Measurements from ENCODE around the gene CSMD2.
A peak's percentile ranks its signal among the peaks of the same experiment; 100 is the strongest.

Gene CSMD2

GRCh38 chr1:33667386-33668282, 497.4 kb downstream of the CSMD2 start:
- Histone ChIP-seq H3K36me3 (ENCODE audit: control insufficient read depth in 2 of 2, insufficient read depth in 2 of 2, low read length in 2 of 2) (no peaks in the 10 kb centered on the region), H3K4me1 (ENCODE audit: control insufficient read depth, insufficient read depth, low read length) (no peaks in the 10 kb centered on the region), H3K27me3 (ENCODE audit: control insufficient read depth in 1 of 2, insufficient read depth in 2 of 2, low read length in 2 of 2) (peaks cover 4 to 7% of the 10 kb centered on the region in 2 donors), H3K9me3 (ENCODE audit: control insufficient read depth in 2 of 2, low read length in 2 of 2) (no peaks in the 10 kb centered on the region), H3K9ac (ENCODE audit: low read length in 2 of 2) (no peak overlapping the region), H3K27ac (ENCODE audit: low read length) (no peak overlapping the region), H3K4me3 (ENCODE audit: low read length in 2 of 2) (no peak overlapping the region)

- no peak overlapping the region for H3K27ac ChIP-seq (ENCODE audit: low read length)
- H3K4me1 ChIP-seq (ENCODE audit: control insufficient read depth, insufficient read depth, low read length) = no peaks in the 10 kb centered on the region
- H3K27me3 ChIP-seq (ENCODE audit: control insufficient read depth in 1 of 2, insufficient read depth in 2 of 2, low read length in 2 of 2) = peaks cover 4 to 7% of the 10 kb centered on the region in 2 donors
- no peak overlapping the region for H3K4me3 ChIP-seq (ENCODE audit: low read length in 2 of 2)
- H3K36me3 ChIP-seq (ENCODE audit: control insufficient read depth in 2 of 2, insufficient read depth in 2 of 2, low read length in 2 of 2) = no peaks in the 10 kb centered on the region
- H3K9ac ChIP-seq (ENCODE audit: low read length in 2 of 2) = no peak overlapping the region
- H3K9me3 ChIP-seq (ENCODE audit: control insufficient read depth in 2 of 2, low read length in 2 of 2) = no peaks in the 10 kb centered on the region
Observed at GRCh38 chr1:33666616-33667015, 498.4 kb downstream of the CSMD2 start.

- no peak overlapping the region for H3K27ac ChIP-seq (ENCODE audit: low read length)
- no peak overlapping the region for H3K4me3 ChIP-seq (ENCODE audit: low read length in 2 of 2)
- peaks cover 2 to 4% of the 10 kb centered on the region in 2 donors for H3K27me3 ChIP-seq (ENCODE audit: control insufficient read depth in 1 of 2, insufficient read depth in 2 of 2, low read length in 2 of 2)
- peaks cover 14% of the 10 kb centered on the region for H3K4me1 ChIP-seq (ENCODE audit: control insufficient read depth, insufficient read depth, low read length)
- no peak overlapping the region for H3K9ac ChIP-seq (ENCODE audit: low read length in 2 of 2)
- H3K9me3 ChIP-seq (ENCODE audit: control insufficient read depth in 2 of 2, low read length in 2 of 2) = no peaks in the 10 kb centered on the region
- H3K36me3 ChIP-seq (ENCODE audit: control insufficient read depth in 2 of 2, insufficient read depth in 2 of 2, low read length in 2 of 2) = no peaks in the 10 kb centered on the region
Observed at GRCh38 chr1:33661811-33662454, 503.1 kb downstream of the CSMD2 start.

GRCh38 chr1:33660956-33661355, 504.1 kb downstream of the CSMD2 start:
- Histone ChIP-seq H3K9ac (ENCODE audit: low read length in 2 of 2) (no peak overlapping the region), H3K27me3 (ENCODE audit: control insufficient read depth in 1 of 2, insufficient read depth in 2 of 2, low read length in 2 of 2) (no peaks in the 10 kb centered on the region), H3K4me1 (ENCODE audit: control insufficient read depth, insufficient read depth, low read length) (peaks cover 14% of the 10 kb centered on the region), H3K4me3 (ENCODE audit: low read length in 2 of 2) (no peak overlapping the region), H3K36me3 (ENCODE audit: control insufficient read depth in 2 of 2, insufficient read depth in 2 of 2, low read length in 2 of 2) (no peaks in the 10 kb centered on the region), H3K27ac (ENCODE audit: low read length) (no peak overlapping the region), H3K9me3 (ENCODE audit: control insufficient read depth in 2 of 2, low read length in 2 of 2) (no peaks in the 10 kb centered on the region)

GRCh38 chr1:33660244-33660643, 504.8 kb downstream of the CSMD2 start:
- Histone ChIP-seq H3K4me1 (ENCODE audit: control insufficient read depth, insufficient read depth, low read length) (peaks cover 14% of the 10 kb centered on the region), H3K27ac (ENCODE audit: low read length) (peak overlapping the region; percentile 55), H3K36me3 (ENCODE audit: control insufficient read depth in 2 of 2, insufficient read depth in 2 of 2, low read length in 2 of 2) (no peaks in the 10 kb centered on the region), H3K9ac (ENCODE audit: low read length in 2 of 2) (no peak overlapping the region), H3K27me3 (ENCODE audit: control insufficient read depth in 1 of 2, insufficient read depth in 2 of 2, low read length in 2 of 2) (no peaks in the 10 kb centered on the region), H3K4me3 (ENCODE audit: low read length in 2 of 2) (no peak overlapping the region), H3K9me3 (ENCODE audit: control insufficient read depth in 2 of 2, low read length in 2 of 2) (no peaks in the 10 kb centered on the region)

- H3K27ac ChIP-seq (ENCODE audit: low read length) = no peak overlapping the region
- no peak overlapping the region for H3K4me3 ChIP-seq (ENCODE audit: low read length in 2 of 2)
- H3K9ac ChIP-seq (ENCODE audit: low read length in 2 of 2) = no peak overlapping the region
- H3K9me3 ChIP-seq (ENCODE audit: control insufficient read depth in 2 of 2, low read length in 2 of 2) = no peaks in the 10 kb centered on the region
- H3K4me1 ChIP-seq (ENCODE audit: control insufficient read depth, insufficient read depth, low read length) = peaks cover 14% of the 10 kb centered on the region
- no peaks in the 10 kb centered on the region for H3K36me3 ChIP-seq (ENCODE audit: control insufficient read depth in 2 of 2, insufficient read depth in 2 of 2, low read length in 2 of 2)
- H3K27me3 ChIP-seq (ENCODE audit: control insufficient read depth in 1 of 2, insufficient read depth in 2 of 2, low read length in 2 of 2) = no peaks in the 10 kb centered on the region
Observed at GRCh38 chr1:33659641-33660040, 505.4 kb downstream of the CSMD2 start.

GRCh38 chr1:33657833-33658232, 507.2 kb downstream of the CSMD2 start:
- Histone ChIP-seq H3K27me3 (ENCODE audit: control insufficient read depth in 1 of 2, insufficient read depth in 2 of 2, low read length in 2 of 2) (peaks cover 0 to 2% of the 10 kb centered on the region in 2 donors), H3K4me1 (ENCODE audit: control insufficient read depth, insufficient read depth, low read length) (peaks cover 14% of the 10 kb centered on the region)

GRCh38 chr1:33656467-33657005, 508.5 kb downstream of the CSMD2 start:
- no peaks in the 10 kb centered on the region for H3K9me3 ChIP-seq (ENCODE audit: control insufficient read depth in 2 of 2, low read length in 2 of 2)
- no peak overlapping the region for H3K9ac ChIP-seq (ENCODE audit: low read length in 2 of 2)
- H3K27ac ChIP-seq (ENCODE audit: low read length) = no peak overlapping the region
- H3K4me1 ChIP-seq (ENCODE audit: control insufficient read depth, insufficient read depth, low read length) = peaks cover 14% of the 10 kb centered on the region
- peaks cover 0 to 2% of the 10 kb centered on the region in 2 donors for H3K27me3 ChIP-seq (ENCODE audit: control insufficient read depth in 1 of 2, insufficient read depth in 2 of 2, low read length in 2 of 2)
- no peak overlapping the region for H3K4me3 ChIP-seq (ENCODE audit: low read length in 2 of 2)
- H3K36me3 ChIP-seq (ENCODE audit: control insufficient read depth in 2 of 2, insufficient read depth in 2 of 2, low read length in 2 of 2) = no peaks in the 10 kb centered on the region

More at GRCh38 chr1:33657833-33658232, 507.2 kb downstream of the CSMD2 start:
- no peak overlapping the region for H3K27ac ChIP-seq (ENCODE audit: low read length)
- H3K36me3 ChIP-seq (ENCODE audit: control insufficient read depth in 2 of 2, insufficient read depth in 2 of 2, low read length in 2 of 2) = no peaks in the 10 kb centered on the region
- H3K4me3 ChIP-seq (ENCODE audit: low read length in 2 of 2) = no peak overlapping the region
- H3K9ac ChIP-seq (ENCODE audit: low read length in 2 of 2) = no peak overlapping the region
- no peaks in the 10 kb centered on the region for H3K9me3 ChIP-seq (ENCODE audit: control insufficient read depth in 2 of 2, low read length in 2 of 2)

- Histone ChIP-seq H3K36me3 (ENCODE audit: control insufficient read depth in 2 of 2, insufficient read depth in 2 of 2, low read length in 2 of 2) (no peaks in the 10 kb centered on the region), H3K27ac (ENCODE audit: low read length) (no peak overlapping the region), H3K4me3 (ENCODE audit: low read length in 2 of 2) (no peak overlapping the region)
Observed at GRCh38 chr1:33655496-33655895, 509.5 kb downstream of the CSMD2 start.

GRCh38 chr1:33654267-33654834, 510.7 kb downstream of the CSMD2 start:
- H3K36me3 ChIP-seq (ENCODE audit: control insufficient read depth in 2 of 2, insufficient read depth in 2 of 2, low read length in 2 of 2) = no peaks in the 10 kb centered on the region
- no peak overlapping the region for H3K27ac ChIP-seq (ENCODE audit: low read length)
- no peak overlapping the region for H3K9ac ChIP-seq (ENCODE audit: low read length in 2 of 2)

More at GRCh38 chr1:33655496-33655895, 509.5 kb downstream of the CSMD2 start:
- H3K9me3 ChIP-seq (ENCODE audit: control insufficient read depth in 2 of 2, low read length in 2 of 2) = no peaks in the 10 kb centered on the region
- no peak overlapping the region for H3K9ac ChIP-seq (ENCODE audit: low read length in 2 of 2)
- peaks cover 0 to 2% of the 10 kb centered on the region in 2 donors for H3K27me3 ChIP-seq (ENCODE audit: control insufficient read depth in 1 of 2, insufficient read depth in 2 of 2, low read length in 2 of 2)
- H3K4me1 ChIP-seq (ENCODE audit: control insufficient read depth, insufficient read depth, low read length) = peaks cover 8% of the 10 kb centered on the region

More at GRCh38 chr1:33654267-33654834, 510.7 kb downstream of the CSMD2 start:
- Histone ChIP-seq H3K4me3 (ENCODE audit: low read length in 2 of 2) (no peak overlapping the region), H3K9me3 (ENCODE audit: control insufficient read depth in 2 of 2, low read length in 2 of 2) (no peaks in the 10 kb centered on the region), H3K4me1 (ENCODE audit: control insufficient read depth, insufficient read depth, low read length) (no peaks in the 10 kb centered on the region), H3K27me3 (ENCODE audit: control insufficient read depth in 1 of 2, insufficient read depth in 2 of 2, low read length in 2 of 2) (peaks cover 0 to 4% of the 10 kb centered on the region in 2 donors)
